ENCODE measurements around the gene ERAL1. TPM values are rescaled to one million over a fixed set of nuclear protein-coding genes. Genes with fewer than 3 reads are reported as not detected.
A peak's percentile ranks its signal among the peaks of the same experiment; 100 is the strongest.

Gene ERAL1
- polyA plus RNA-seq, 3 donors, result 27.7 to 34.5 (median 33.8) TPM

- Histone ChIP-seq H2AFZ (ENCODE audit: insufficient read depth, low read depth, low read length, poor library complexity, severe bottlenecking) (no peak overlapping the region), H3K9ac (ENCODE audit: insufficient read depth, low read length, poor library complexity, severe bottlenecking) (no peak overlapping the region), H3K4me3 (replicated peaks in 1 of 3; ENCODE audit: low read depth in 2 of 3, low read length in 3 of 3) (no peak overlapping the region), H3K79me2 (ENCODE audit: insufficient read depth, low read length) (peaks cover 27% of the 10 kb centered on the region), H3K36me3 (replicated peaks in 1 of 2; ENCODE audit: control insufficient read depth in 1 of 2, insufficient read depth in 2 of 2, low read length in 2 of 2) (no peaks in the 10 kb centered on the region), H3K27ac (ENCODE audit: low read depth in 1 of 2, low read length in 2 of 2) (no peak overlapping the region), H3K27me3 (ENCODE audit: control insufficient read depth in 2 of 2, insufficient read depth in 2 of 2, low read length in 2 of 2) (no peaks in the 10 kb centered on the region), H3K4me1 (ENCODE audit: control insufficient read depth in 1 of 2, insufficient read depth in 2 of 2, low read length in 2 of 2) (no peaks in the 10 kb centered on the region), H3K4me2 (replicated peaks; ENCODE audit: extremely low read depth, low read length, poor library complexity, severe bottlenecking) (no peak overlapping the region), H4K20me1 (ENCODE audit: insufficient read depth, low read length) (no peaks in the 10 kb centered on the region), H3K9me3 (replicated peaks in 1 of 2; ENCODE audit: control insufficient read depth in 1 of 2, insufficient read depth in 1 of 2, low read length in 2 of 2) (no peaks in the 10 kb centered on the region)
- WGBS (ENCODE audit: insufficient coverage), result 100% methylated on average over 1 of the region's 1 CpG
- intact Hi-C loops (cut with micrococcal nuclease), result no loop called here
- Mint-ChIP-seq H3K4me1 (peaks cover 3% of the 10 kb centered on the region), H3K4me3 (no peak overlapping the region), H3K27me3 (ENCODE audit: low read depth in 3 of 3) (peaks cover 0 to 1% (median 0%) of the 10 kb centered on the region in 3 donors), H3K9me3 (peaks cover 0 to 1% (median 0%) of the 10 kb centered on the region in 7 donors), H3K27ac (no peak overlapping the region), H3K36me3 (peaks cover 1 to 3% of the 10 kb centered on the region in 2 donors)
- DNase-seq, result no peak
- no peak for TF ChIP-seq CTCF (IDR thresholded peaks at IDR 0.05)
Observed at GRCh38 chr17:28819582-28819981, 35.2 kb upstream of the ERAL1 start.

- Histone ChIP-seq H3K36me3 (replicated peaks in 1 of 2; ENCODE audit: control insufficient read depth in 1 of 2, insufficient read depth in 2 of 2, low read length in 2 of 2) (peaks cover 0 to 6% of the 10 kb centered on the region in 2 donors), H2AFZ (ENCODE audit: insufficient read depth, low read depth, low read length, poor library complexity, severe bottlenecking) (no peak overlapping the region), H3K9me3 (replicated peaks in 1 of 2; ENCODE audit: control insufficient read depth in 1 of 2, insufficient read depth in 1 of 2, low read length in 2 of 2) (no peaks in the 10 kb centered on the region), H4K20me1 (ENCODE audit: insufficient read depth, low read length) (no peaks in the 10 kb centered on the region), H3K4me1 (ENCODE audit: control insufficient read depth in 1 of 2, insufficient read depth in 2 of 2, low read length in 2 of 2) (peaks cover 0 to 5% of the 10 kb centered on the region in 2 donors), H3K27me3 (ENCODE audit: control insufficient read depth in 2 of 2, insufficient read depth in 2 of 2, low read length in 2 of 2) (no peaks in the 10 kb centered on the region), H3K9ac (ENCODE audit: insufficient read depth, low read length, poor library complexity, severe bottlenecking) (no peak overlapping the region), H3K4me2 (replicated peaks; ENCODE audit: extremely low read depth, low read length, poor library complexity, severe bottlenecking) (no peak overlapping the region), H3K4me3 (replicated peaks in 1 of 3; ENCODE audit: low read depth in 2 of 3, low read length in 3 of 3) (no peak overlapping the region), H3K79me2 (ENCODE audit: insufficient read depth, low read length) (peaks cover 9% of the 10 kb centered on the region), H3K27ac (ENCODE audit: low read depth in 1 of 2, low read length in 2 of 2) (no peak overlapping the region)
- H3K9me3 Mint-ChIP-seq, result peaks cover 0 to 3% (median 0%) of the 10 kb centered on the region in 7 donors
- peaks cover 10% of the 10 kb centered on the region for H3K4me1 Mint-ChIP-seq
- H3K36me3 Mint-ChIP-seq, result peaks cover 14 to 32% of the 10 kb centered on the region in 2 donors
- WGBS (ENCODE audit: insufficient coverage), result no CpG with 5 or more reads among the region's 1 CpG
- H3K27me3 Mint-ChIP-seq (ENCODE audit: low read depth in 3 of 3), result no peaks in the 10 kb centered on the region
- DNase-seq, result no peak
- intact Hi-C loops (cut with micrococcal nuclease), result no loop called here
- peak overlapping the region in 1 of 7 donors; percentile 2 for H3K27ac Mint-ChIP-seq
- no peak for TF ChIP-seq CTCF (IDR thresholded peaks at IDR 0.05)
- H3K4me3 Mint-ChIP-seq, result no peak overlapping the region
Observed at GRCh38 chr17:28827672-28828071, 27.1 kb upstream of the ERAL1 start.
